Measurements from ENCODE around the gene TM4SF4. TPM values are rescaled to one million over a fixed set of nuclear protein-coding genes. Genes with fewer than 3 reads are reported as not detected.

TM4SF4 gene
- total and polyA plus RNA-seq, 7 donors = 0.92 to 17.1 (median 5.0) TPM; not detected in 1

- H3K4me3 ChIP-seq = no peak overlapping the region
- DNase-seq = peak; percentile 74
- TF ChIP-seq, protein P1, sequence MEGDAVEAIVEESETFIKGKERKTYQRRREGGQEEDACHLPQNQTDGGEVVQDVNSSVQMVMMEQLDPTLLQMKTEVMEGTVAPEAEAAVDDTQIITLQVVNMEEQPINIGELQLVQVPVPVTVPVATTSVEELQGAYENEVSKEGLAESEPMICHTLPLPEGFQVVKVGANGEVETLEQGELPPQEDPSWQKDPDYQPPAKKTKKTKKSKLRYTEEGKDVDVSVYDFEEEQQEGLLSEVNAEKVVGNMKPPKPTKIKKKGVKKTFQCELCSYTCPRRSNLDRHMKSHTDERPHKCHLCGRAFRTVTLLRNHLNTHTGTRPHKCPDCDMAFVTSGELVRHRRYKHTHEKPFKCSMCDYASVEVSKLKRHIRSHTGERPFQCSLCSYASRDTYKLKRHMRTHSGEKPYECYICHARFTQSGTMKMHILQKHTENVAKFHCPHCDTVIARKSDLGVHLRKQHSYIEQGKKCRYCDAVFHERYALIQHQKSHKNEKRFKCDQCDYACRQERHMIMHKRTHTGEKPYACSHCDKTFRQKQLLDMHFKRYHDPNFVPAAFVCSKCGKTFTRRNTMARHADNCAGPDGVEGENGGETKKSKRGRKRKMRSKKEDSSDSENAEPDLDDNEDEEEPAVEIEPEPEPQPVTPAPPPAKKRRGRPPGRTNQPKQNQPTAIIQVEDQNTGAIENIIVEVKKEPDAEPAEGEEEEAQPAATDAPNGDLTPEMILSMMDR (IDR thresholded peaks at IDR 0.05) = no peak
- TF ChIP-seq POLR2AphosphoS5 (IDR thresholded peaks at IDR 0.05) = peak in 3 of 4 donors; percentile 24 to 43 (median 32)
- TF ChIP-seq EP300 (IDR thresholded peaks at IDR 0.05) = no peak
- TF ChIP-seq POLR2A (IDR thresholded peaks at IDR 0.05) = no peak
- H3K36me3 ChIP-seq = peaks cover 0 to 7% (median 1%) of the 10 kb centered on the region in 4 donors
- no peaks in the 10 kb centered on the region for H3K27me3 ChIP-seq
- H3K4me1 ChIP-seq = peaks cover 0 to 89% (median 73%) of the 10 kb centered on the region in 4 donors
- intact Hi-C loops (cut with DNase I) = loop anchor here (10.0 kb wide), 1 partner anchor 582 kb away; no protein-coding TSS in a partner anchor
- H3K27ac ChIP-seq = peak overlapping the region; percentile 73 to 78 (median 76)
- WGBS, 2 donors = 70 to 85% methylated on average over 11 of the region's 11 CpGs
- no peaks in the 10 kb centered on the region for H3K9me3 ChIP-seq
Measured at GRCh38 chr3:149536429-149536828, 61.9 kb downstream of the TM4SF4 start.

- TF ChIP-seq POLR2A (IDR thresholded peaks at IDR 0.05) (no peak), EP300 (IDR thresholded peaks at IDR 0.05) (no peak), POLR2AphosphoS5 (IDR thresholded peaks at IDR 0.05) (no peak)
- TF ChIP-seq, protein P1 (IDR thresholded peaks at IDR 0.05) = no peak
- no peak overlapping the region for H3K4me3 ChIP-seq
- peaks cover 0 to 84% (median 71%) of the 10 kb centered on the region in 4 donors for H3K4me1 ChIP-seq
- peaks cover 0 to 18% (median 9%) of the 10 kb centered on the region in 4 donors for H3K36me3 ChIP-seq
- no peaks in the 10 kb centered on the region for H3K27me3 ChIP-seq
- H3K9me3 ChIP-seq = no peaks in the 10 kb centered on the region
- intact Hi-C loops (cut with DNase I) = loop anchor here (10.0 kb wide), 1 partner anchor 584 kb away; no protein-coding TSS in a partner anchor
- no peak overlapping the region for H3K27ac ChIP-seq
- DNase-seq = no peak
- 96 to 97% methylated on average over 1 of the region's 1 CpG for WGBS, 2 donors
Measured at GRCh38 chr3:149538371-149538770, 63.9 kb downstream of the TM4SF4 start.

GRCh38 chr3:149541091-149541491 is 66.6 kb downstream of the TM4SF4 start:
- no peak overlapping the region for H3K4me3 ChIP-seq
- no peaks in the 10 kb centered on the region for H3K27me3 ChIP-seq
- H3K27ac ChIP-seq = peak overlapping the region in 1 of 4 donors; percentile 7
- intact Hi-C loops (cut with DNase I) = no loop called here
- TF ChIP-seq, protein P1 (IDR thresholded peaks at IDR 0.05) = no peak
- TF ChIP-seq POLR2A (IDR thresholded peaks at IDR 0.05) (no peak), POLR2AphosphoS5 (IDR thresholded peaks at IDR 0.05) (no peak), EP300 (IDR thresholded peaks at IDR 0.05) (no peak)
- peaks cover 0 to 79% (median 63%) of the 10 kb centered on the region in 4 donors for H3K4me1 ChIP-seq
- H3K9me3 ChIP-seq = no peaks in the 10 kb centered on the region
- no peak for DNase-seq
- WGBS, 2 donors = 79 to 81% methylated on average over 3 of the region's 3 CpGs
- peaks cover 0 to 18% (median 9%) of the 10 kb centered on the region in 4 donors for H3K36me3 ChIP-seq

GRCh38 chr3:149542375-149543312 is 68.1 kb downstream of the TM4SF4 start:
- H3K9me3 ChIP-seq = no peaks in the 10 kb centered on the region
- no peak for DNase-seq
- no peak overlapping the region for H3K4me3 ChIP-seq
- TF ChIP-seq EP300 (IDR thresholded peaks at IDR 0.05) (no peak), POLR2A (IDR thresholded peaks at IDR 0.05) (no peak), POLR2AphosphoS5 (IDR thresholded peaks at IDR 0.05) (no peak)
- TF ChIP-seq, protein P1 (IDR thresholded peaks at IDR 0.05) = no peak
- H3K27ac ChIP-seq = peak overlapping the region in 3 of 4 donors; percentile 3 to 16 (median 7)
- WGBS, 2 donors = 88 to 93% methylated on average over 9 of the region's 9 CpGs
- H3K36me3 ChIP-seq = peaks cover 0 to 18% (median 9%) of the 10 kb centered on the region in 4 donors
- H3K27me3 ChIP-seq = no peaks in the 10 kb centered on the region
- intact Hi-C loops (cut with DNase I) = no loop called here
- peaks cover 0 to 79% (median 64%) of the 10 kb centered on the region in 4 donors for H3K4me1 ChIP-seq

Data from sigmoid colon (tissue), 7 donors.